H9 (cell line): Measurements from ENCODE around the gene RIOK1. TPM values are rescaled to one million over a fixed set of nuclear protein-coding genes. Genes with fewer than 3 reads are reported as not detected.

ENCODE experiments used
- DNase-seq: peaks from one replicate; pipeline ENCODE4 v3.0.0-alpha.2; 2017
- H2AFZ ChIP-seq: one replicate; pipeline ENCODE4 v1.6.1; 2013; ENCODE audit warnings: mild to moderate bottlenecking, low read length, control low read depth, moderate library complexity
- H2AK5ac ChIP-seq: 2 replicates; pipeline ENCODE4 v1.6.1; 2013; ENCODE audit warnings: low read length, control low read depth, mixed read lengths; ENCODE audit not compliant: insufficient read length
- H2BK120ac ChIP-seq: one replicate; pipeline ENCODE4 v1.6.1; 2013; ENCODE audit warnings: low read depth, mild to moderate bottlenecking, low read length, control low read depth, inconsistent platforms; ENCODE audit not compliant: poor library complexity, severe bottlenecking
- H2BK12ac ChIP-seq: 2 replicates; pipeline ENCODE4 v1.6.1; 2013; ENCODE audit warnings: low read length, control low read depth, mixed read lengths, low read depth; ENCODE audit not compliant: insufficient read length
- H2BK15ac ChIP-seq: 2 replicates; pipeline ENCODE4 v1.6.1; 2013; ENCODE audit warnings: low read depth, low read length, control low read depth
- H2BK20ac ChIP-seq: one replicate; pipeline ENCODE4 v1.6.1; 2013; ENCODE audit warnings: low read depth, mild to moderate bottlenecking, low read length, control low read depth, inconsistent platforms; ENCODE audit not compliant: poor library complexity, severe bottlenecking
- H2BK5ac ChIP-seq: 2 replicates; pipeline ENCODE4 v1.6.1; 2013; ENCODE audit warnings: low read length, control low read depth, mixed read lengths; ENCODE audit not compliant: insufficient read length
- H3K14ac ChIP-seq: 2 replicates; pipeline ENCODE4 v1.6.1; 2013; ENCODE audit warnings: low read length, control low read depth; ENCODE audit not compliant: insufficient read depth
- H3K18ac ChIP-seq: 2 replicates; pipeline ENCODE4 v1.6.1; 2013; ENCODE audit warnings: low read depth, mild to moderate bottlenecking, mixed read lengths, low read length, control low read depth; ENCODE audit not compliant: insufficient read length
- H3K23ac ChIP-seq: 2 replicates; pipeline ENCODE4 v1.6.1; 2013; ENCODE audit warnings: low read length, control low read depth, mixed read lengths, low read depth; ENCODE audit not compliant: insufficient read length
- H3K23me2 ChIP-seq: 2 replicates; pipeline ENCODE4 v1.6.1; 2013; ENCODE audit warnings: low read depth, mild to moderate bottlenecking, mixed read lengths, low read length, control low read depth; ENCODE audit not compliant: insufficient read length, poor library complexity, severe bottlenecking
- H3K27ac ChIP-seq: 2 replicates; pipeline ENCODE4 v1.5.1; 2013; ENCODE audit warnings: low read length, control low read depth, mixed read lengths, low read depth; ENCODE audit not compliant: insufficient read length
- H3K27me3 ChIP-seq: 2 replicates; pipeline ENCODE4 v1.6.1; 2013; ENCODE audit warnings: low read length, control low read depth, inconsistent platforms; ENCODE audit not compliant: insufficient read depth
- H3K4ac ChIP-seq: 2 replicates; pipeline ENCODE4 v1.6.1; 2013; ENCODE audit warnings: low read depth, mild to moderate bottlenecking, control low read depth, inconsistent platforms, low read length, moderate library complexity
- H3K4me1 ChIP-seq: 2 replicates; pipeline ENCODE4 v1.6.1; 2013; ENCODE audit warnings: low read length, control low read depth, inconsistent platforms; ENCODE audit not compliant: insufficient read depth
- H3K4me2 ChIP-seq: 2 replicates; pipeline ENCODE4 v1.6.1; 2013; ENCODE audit warnings: low read length, control low read depth, mixed read lengths; ENCODE audit not compliant: insufficient read length, insufficient read depth
- H3K56ac ChIP-seq: 2 replicates; pipeline ENCODE4 v1.6.1; 2013; ENCODE audit warnings: low read depth, mild to moderate bottlenecking, mixed read lengths, low read length, control low read depth; ENCODE audit not compliant: insufficient read length
- H3K79me1 ChIP-seq: 2 replicates; pipeline ENCODE4 v1.6.1; 2013; ENCODE audit warnings: low read depth, mild to moderate bottlenecking, moderate library complexity, low read length, control low read depth, inconsistent platforms; ENCODE audit not compliant: insufficient read depth, poor library complexity, severe bottlenecking
- H3K79me2 ChIP-seq: 2 replicates; pipeline ENCODE4 v1.6.1; 2013; ENCODE audit warnings: low read length, control low read depth, inconsistent platforms; ENCODE audit not compliant: insufficient read depth
- H3K9ac ChIP-seq: 2 replicates; pipeline ENCODE4 v1.6.1; 2013; ENCODE audit warnings: low read length, control low read depth, mixed read lengths; ENCODE audit not compliant: insufficient read length; ENCODE audit errors: extremely low read depth
- H3K9me3 ChIP-seq: one replicate; pipeline ENCODE4 v1.6.1; 2013; ENCODE audit warnings: low read depth, low read length, inconsistent platforms; ENCODE audit not compliant: control insufficient read depth
- H3T11ph ChIP-seq: one replicate; pipeline ENCODE4 v1.6.1; 2013; ENCODE audit warnings: mild to moderate bottlenecking, low read length, control low read depth, inconsistent platforms
- H4K20me1 ChIP-seq: one replicate; pipeline ENCODE4 v1.6.1; 2013; ENCODE audit not compliant: control insufficient read depth, insufficient read length, insufficient read depth
- H4K5ac ChIP-seq: 2 replicates; pipeline ENCODE4 v1.6.1; 2013; ENCODE audit warnings: low read depth, mild to moderate bottlenecking, mixed read lengths, low read length, control low read depth; ENCODE audit not compliant: insufficient read length
- H4K8ac ChIP-seq: replicated peaks from 2 replicates; pipeline ENCODE4 v1.6.1; 2013; ENCODE audit warnings: low read length, control low read depth, mixed read lengths, low read depth; ENCODE audit not compliant: insufficient read length
- H4K91ac ChIP-seq: 2 replicates; pipeline ENCODE4 v1.6.1; 2013; ENCODE audit warnings: low read depth, mild to moderate bottlenecking, moderate library complexity, mixed read lengths, low read length, control low read depth; ENCODE audit not compliant: insufficient read length
- H3K27ac Mint-ChIP-seq, 3 experiments: 2 replicates in 2 of 3; 3 replicates in 1 of 3; pipeline ENCODE4 v1.8.0; 2020 to 2021; ENCODE audit warnings: mixed read lengths in 3 of 3, mild to moderate bottlenecking in 1 of 3, moderate library complexity in 1 of 3
- H3K27me3 Mint-ChIP-seq: 2 replicates; pipeline ENCODE4 v1.8.0; 2021; ENCODE audit warnings: low read depth, mild to moderate bottlenecking, moderate library complexity, mixed read lengths
- H3K36me3 Mint-ChIP-seq, 3 experiments: 2 replicates in 2 of 3; 3 replicates in 1 of 3; pipeline ENCODE4 v1.8.0; 2020 to 2021; ENCODE audit warnings: low read depth in 3 of 3, mixed read lengths in 3 of 3; ENCODE audit not compliant: insufficient read depth in 1 of 3
- H3K4me1 Mint-ChIP-seq, 2 experiments: 2 replicates each; pipeline ENCODE4 v1.8.0; 2020; ENCODE audit warnings: mixed read lengths in 2 of 2
- H3K4me3 Mint-ChIP-seq, 2 experiments: 2 replicates in 1 of 2; 3 replicates in 1 of 2; pipeline ENCODE4 v1.8.0; 2020 to 2021; ENCODE audit warnings: mild to moderate bottlenecking in 2 of 2, mixed read lengths in 2 of 2, moderate library complexity in 1 of 2
- H3K9me3 Mint-ChIP-seq, 2 experiments: 2 replicates in 1 of 2; 3 replicates in 1 of 2; pipeline ENCODE4 v1.8.0; 2020; ENCODE audit warnings: mild to moderate bottlenecking in 2 of 2, mixed read lengths in 2 of 2, moderate library complexity in 1 of 2
- CTCF ChIP-seq: fragments of 200-600 bp; sonication (generic); conservative IDR thresholded peaks from 3 replicates; pipeline ENCODE4 v1.8.0; 2021; ENCODE audit warnings: antibody characterized with exemption, mild to moderate bottlenecking
- WGBS: extraction: QIAGEN DNeasy Blood & Tissue Kit; methylation state at CpG from one replicate; pipeline ENCODE4 v1.1.7; 2013; ENCODE audit warnings: missing lambda C conversion rate, low lambda C conversion rate, mixed read lengths; ENCODE audit not compliant: insufficient read length; ENCODE audit errors: extremely low coverage; 5-methylcytosine and 5-hydroxymethylcytosine counted together
- total RNA-seq: library from RNA; stranded (reverse); gene quantifications from 2 replicates; pipeline ENCODE4 v1.2.1, GENCODE V29; 2021

Gene RIOK1
- total RNA-seq, 1 experiment from 2014 or later = 40.0 TPM

GRCh38 chr6:7424058-7424457 is 34.5 kb downstream of the RIOK1 start:
- WGBS = no CpG with 5 or more reads among the region's 5 CpGs
- Histone ChIP-seq H2BK15ac (no peak overlapping the region), H2BK20ac (no peak overlapping the region), H3K9ac (no peak overlapping the region), H3K9me3 (no peaks in the 10 kb centered on the region), H3K14ac (no peak overlapping the region), H3K27me3 (no peaks in the 10 kb centered on the region), H2AFZ (no peak overlapping the region), H4K20me1 (no peaks in the 10 kb centered on the region), H3K79me2 (no peaks in the 10 kb centered on the region), H3K56ac (no peak overlapping the region), H3T11ph (no peak overlapping the region), H2BK5ac (no peak overlapping the region), H3K27ac (no peak overlapping the region), H4K8ac (no peak overlapping the region), H3K79me1 (no peaks in the 10 kb centered on the region), H3K4me2 (no peak overlapping the region), H3K23me2 (no peaks in the 10 kb centered on the region), H3K4ac (no peak overlapping the region), H4K5ac (no peak overlapping the region), H3K23ac (no peak overlapping the region), H4K91ac (no peak overlapping the region), H3K18ac (no peak overlapping the region), H2BK12ac (no peak overlapping the region), H2AK5ac (no peak overlapping the region), H3K4me1 (peaks cover 5% of the 10 kb centered on the region; the same call in 1 of the 2 replicates), H2BK120ac (no peak overlapping the region)
- H3K27ac Mint-ChIP-seq = no peak overlapping the region; a peak in 1 of 7 replicates
- peaks cover 3 to 5% (median 4%) of the 10 kb centered on the region in 3 experiments; a peak in 5 of 7 replicates for H3K36me3 Mint-ChIP-seq
- peaks cover 16 to 18% of the 10 kb centered on the region in 2 experiments for H3K4me1 Mint-ChIP-seq
- H3K4me3 Mint-ChIP-seq = no peak overlapping the region
- no peak for DNase-seq
- H3K27me3 Mint-ChIP-seq = peaks cover 1% of the 10 kb centered on the region; the same call in 1 of the 2 replicates
- TF ChIP-seq CTCF = no peak
- no peaks in the 10 kb centered on the region; a peak in 1 of 5 replicates for H3K9me3 Mint-ChIP-seq
